Measurements from ENCODE around the gene DESI1.
"Not testable (repeated sequence)": the region's sequence is repeated elsewhere in the genome, so short reads cannot be mapped to it uniquely, and the experiment has no call there.

Gene DESI1

DNA sequence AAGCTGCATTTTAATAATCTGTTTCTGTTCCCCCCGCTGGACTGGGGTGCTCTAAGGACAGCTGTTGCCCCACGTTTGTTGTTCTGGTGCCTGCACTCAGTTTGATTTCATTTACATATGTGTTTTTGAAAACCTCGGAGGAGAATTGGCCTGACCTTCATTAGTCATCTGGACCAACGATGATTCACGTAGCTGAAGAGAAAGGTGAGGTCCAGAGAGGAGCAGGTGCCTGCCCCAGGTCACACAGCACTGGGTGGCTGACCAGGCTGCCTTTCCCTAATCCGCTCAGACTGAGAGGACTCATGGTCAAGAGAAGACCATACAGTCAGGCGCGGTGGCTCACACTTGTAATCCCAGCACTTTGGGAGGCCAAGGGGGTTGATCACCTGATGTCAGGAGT lies 56.3 kb downstream of the DESI1 start:
- TF ChIP-seq, protein P1, sequence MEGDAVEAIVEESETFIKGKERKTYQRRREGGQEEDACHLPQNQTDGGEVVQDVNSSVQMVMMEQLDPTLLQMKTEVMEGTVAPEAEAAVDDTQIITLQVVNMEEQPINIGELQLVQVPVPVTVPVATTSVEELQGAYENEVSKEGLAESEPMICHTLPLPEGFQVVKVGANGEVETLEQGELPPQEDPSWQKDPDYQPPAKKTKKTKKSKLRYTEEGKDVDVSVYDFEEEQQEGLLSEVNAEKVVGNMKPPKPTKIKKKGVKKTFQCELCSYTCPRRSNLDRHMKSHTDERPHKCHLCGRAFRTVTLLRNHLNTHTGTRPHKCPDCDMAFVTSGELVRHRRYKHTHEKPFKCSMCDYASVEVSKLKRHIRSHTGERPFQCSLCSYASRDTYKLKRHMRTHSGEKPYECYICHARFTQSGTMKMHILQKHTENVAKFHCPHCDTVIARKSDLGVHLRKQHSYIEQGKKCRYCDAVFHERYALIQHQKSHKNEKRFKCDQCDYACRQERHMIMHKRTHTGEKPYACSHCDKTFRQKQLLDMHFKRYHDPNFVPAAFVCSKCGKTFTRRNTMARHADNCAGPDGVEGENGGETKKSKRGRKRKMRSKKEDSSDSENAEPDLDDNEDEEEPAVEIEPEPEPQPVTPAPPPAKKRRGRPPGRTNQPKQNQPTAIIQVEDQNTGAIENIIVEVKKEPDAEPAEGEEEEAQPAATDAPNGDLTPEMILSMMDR (IDR thresholded peaks at IDR 0.05; ENCODE audit: low read depth, low read length), result no peak
- H3K4me3 ChIP-seq (ENCODE audit: low read depth, low read length), result no peak overlapping the region

DNA sequence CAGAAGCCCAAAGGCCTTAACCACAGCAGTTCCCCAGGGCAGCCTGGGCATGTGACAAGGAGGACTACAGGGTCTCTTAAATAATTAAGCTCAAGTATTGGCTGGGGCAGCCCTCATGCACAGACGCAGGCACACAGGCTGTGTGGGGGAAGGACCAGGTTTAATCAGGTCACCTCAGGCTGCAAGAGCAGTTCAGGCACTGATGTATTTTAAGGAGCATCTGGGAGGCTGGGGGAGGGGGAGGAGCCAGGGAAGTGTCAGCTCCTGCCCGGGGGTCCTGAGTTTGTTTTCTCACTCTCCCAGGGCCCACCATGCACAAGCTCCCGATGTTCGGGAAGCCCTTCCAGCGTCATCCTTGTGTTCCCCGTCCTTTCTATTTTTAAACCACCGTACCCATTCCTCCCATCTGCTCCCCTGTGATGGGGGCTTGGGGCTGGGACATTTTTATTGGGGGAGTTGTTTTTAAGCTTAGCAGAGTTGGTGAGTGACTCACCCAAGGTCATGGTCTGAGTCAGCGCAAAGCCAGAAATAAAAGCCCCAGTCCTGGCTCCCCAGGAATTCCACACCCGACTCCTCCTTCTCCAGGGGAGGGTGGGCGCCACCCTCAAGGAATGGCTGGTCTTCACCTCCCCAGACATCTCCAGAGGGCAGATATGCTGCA lies 57.7 kb downstream of the DESI1 start:
- TF ChIP-seq, protein P1 (IDR thresholded peaks at IDR 0.05; ENCODE audit: low read depth, low read length), result no peak
- H3K4me3 ChIP-seq (ENCODE audit: low read depth, low read length), result peak overlapping the region; percentile 88

DNA sequence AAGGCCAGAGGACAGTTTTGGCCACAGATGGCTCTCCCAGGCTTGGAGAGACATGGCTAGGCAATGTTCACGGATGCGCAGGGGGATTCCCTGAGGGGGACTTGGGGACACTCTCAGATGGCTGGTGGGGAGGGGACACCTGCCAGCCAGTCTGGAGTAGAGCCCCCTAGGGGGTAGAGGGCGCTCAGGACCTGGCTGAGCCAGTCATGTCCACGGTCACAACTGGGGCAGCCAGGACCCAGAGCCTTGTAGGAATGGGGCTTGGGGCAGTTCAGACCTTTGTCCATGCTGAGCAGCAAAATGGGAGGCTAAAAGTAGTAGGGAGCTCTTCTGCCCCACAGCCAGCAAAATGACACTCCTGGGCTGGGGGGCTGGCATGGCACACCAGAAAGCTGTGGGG lies 58.4 kb downstream of the DESI1 start:
- TF ChIP-seq, protein P1 (IDR thresholded peaks at IDR 0.05; ENCODE audit: low read depth, low read length), result no peak

DNA sequence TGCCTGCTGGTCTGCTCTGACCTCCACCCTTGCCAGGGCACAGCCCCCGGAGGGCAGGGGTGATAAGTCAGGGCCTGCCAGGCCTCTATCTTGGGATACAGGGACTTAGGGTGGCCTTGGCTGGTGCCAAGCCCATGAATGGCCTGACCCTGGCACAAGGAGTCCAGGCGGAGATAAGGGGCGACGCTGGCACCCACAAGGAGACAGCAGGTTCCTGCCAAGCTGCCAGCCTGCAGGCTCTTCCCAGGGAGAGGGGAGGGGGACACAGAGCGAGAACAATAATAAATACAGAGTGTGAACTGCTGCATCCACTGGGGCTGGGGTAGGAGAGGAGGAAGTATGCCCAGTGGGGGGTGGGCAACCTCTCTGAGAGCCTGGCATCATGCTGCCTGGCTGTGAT lies 59.1 kb downstream of the DESI1 start:
- TF ChIP-seq, protein P1 (IDR thresholded peaks at IDR 0.05; ENCODE audit: low read depth, low read length), result no peak
- peak overlapping the region; percentile 88 for H3K4me3 ChIP-seq (ENCODE audit: low read depth, low read length)

More for the DNA sequence above, 58.4 kb downstream of the DESI1 start:
- H3K4me3 ChIP-seq (ENCODE audit: low read depth, low read length), result peak overlapping the region; percentile 88

DNA sequence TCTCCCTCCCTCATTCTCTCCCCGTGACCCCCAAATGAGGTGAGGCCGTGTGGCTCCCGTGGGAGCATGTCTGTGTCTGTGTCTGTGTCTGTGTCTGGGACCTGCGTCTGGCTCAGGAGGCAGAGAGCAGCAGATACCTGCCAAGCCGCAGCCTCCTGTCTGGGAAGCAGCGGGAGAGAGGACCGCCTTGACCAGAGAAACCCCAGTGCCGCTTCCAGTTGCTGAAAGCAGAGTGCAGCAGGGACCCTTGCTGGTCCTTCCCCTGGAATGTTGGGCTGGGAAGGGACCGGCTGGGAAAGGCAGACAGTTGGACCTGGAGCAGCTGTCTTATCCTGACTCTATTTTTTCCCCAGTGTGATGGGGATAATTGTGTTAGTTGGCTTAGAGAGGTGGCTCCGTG lies 59.5 kb downstream of the DESI1 start:
- TF ChIP-seq, protein P1 (IDR thresholded peaks at IDR 0.05; ENCODE audit: low read depth, low read length), result no peak

DNA sequence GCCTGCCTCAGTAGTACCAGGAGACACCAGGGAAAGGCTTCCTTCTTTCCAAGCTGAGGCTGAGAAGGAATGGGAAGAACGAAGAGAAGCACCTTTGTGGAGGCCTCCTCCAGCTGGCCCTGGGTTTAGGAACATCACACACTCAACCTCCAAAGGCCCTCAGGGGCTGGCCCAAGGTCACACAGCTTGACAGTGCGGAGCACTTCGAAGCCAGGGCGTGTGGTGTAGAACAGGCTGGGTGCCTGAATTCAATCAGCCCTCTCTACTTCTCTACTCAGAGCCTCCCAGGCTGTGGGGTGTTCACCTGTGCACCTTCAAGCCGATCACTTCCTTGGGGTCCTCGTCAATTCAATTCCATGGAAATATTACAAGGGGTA lies 60.8 kb downstream of the DESI1 start:
- TF ChIP-seq, protein P1 (IDR thresholded peaks at IDR 0.05; ENCODE audit: low read depth, low read length), result no peak
- peak overlapping the region; percentile 88 for H3K4me3 ChIP-seq (ENCODE audit: low read depth, low read length)

More for the DNA sequence above, 59.5 kb downstream of the DESI1 start:
- H3K4me3 ChIP-seq (ENCODE audit: low read depth, low read length), result peak overlapping the region; percentile 88

DNA sequence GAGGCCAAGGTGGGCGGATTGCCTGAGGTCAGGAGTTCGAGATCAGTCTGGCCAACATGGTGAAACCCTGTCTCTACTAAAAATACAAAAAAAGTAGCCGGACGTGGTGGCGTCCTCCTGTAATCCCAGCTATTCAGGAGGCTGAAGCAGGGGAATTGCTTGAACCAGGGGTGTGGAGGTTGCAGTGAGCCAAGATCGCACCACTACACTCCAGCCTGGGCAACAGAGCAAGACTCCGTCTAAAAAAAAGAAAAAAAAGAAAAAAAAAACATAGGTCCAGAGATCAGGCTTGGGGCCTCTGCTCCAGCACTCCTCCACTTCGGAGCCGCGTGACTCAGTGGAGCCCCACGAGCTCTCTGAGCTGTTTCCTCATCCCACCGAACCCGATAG lies 62.6 kb downstream of the DESI1 start:
- H3K4me3 ChIP-seq (ENCODE audit: low read depth, low read length), result not testable (repeated sequence)
